HG03575 (cell line): ENCODE results near the gene FLNA.
A peak's percentile ranks its signal among the peaks of the same experiment; 100 is the strongest.
"Not testable (repeated sequence)": the region's sequence is repeated elsewhere in the genome, so short reads cannot be mapped to it uniquely, and the experiment has no call there.

ENCODE experiments used
- ATAC-seq: cut with Tn5 transposase; IDR thresholded peaks from one replicate; pipeline ENCODE4 v1.9.1; 2021; ENCODE audit not compliant: unreplicated experiment, insufficient number of reproducible peaks, low FRiP score; ENCODE audit errors: extremely low read depth

FLNA gene

DNA sequence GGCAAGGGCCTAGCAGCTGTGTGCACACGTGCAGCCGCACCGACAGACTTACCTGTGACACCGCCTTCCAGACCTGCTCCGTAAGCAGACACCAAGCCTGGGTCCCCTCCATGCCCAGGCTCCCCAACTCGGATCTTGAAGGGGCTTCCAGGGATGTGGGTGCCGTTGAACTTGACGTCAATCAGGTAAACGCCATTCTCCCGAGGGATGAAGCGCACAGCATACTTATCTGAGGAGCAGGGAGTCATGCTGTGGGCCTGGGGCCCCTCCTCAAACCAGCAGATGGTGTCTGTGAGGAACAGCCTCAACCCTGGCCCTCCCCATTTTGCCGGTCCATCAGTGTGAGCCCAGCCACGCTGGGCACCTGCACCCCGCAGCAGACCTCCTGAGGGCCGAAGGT is 24.5 kb downstream of the FLNA start:
- ATAC-seq = no peak

- no peak for ATAC-seq
These were observed 25.0 kb downstream of the FLNA start for GRCh38 chrX:154349359-154349935.

DNA sequence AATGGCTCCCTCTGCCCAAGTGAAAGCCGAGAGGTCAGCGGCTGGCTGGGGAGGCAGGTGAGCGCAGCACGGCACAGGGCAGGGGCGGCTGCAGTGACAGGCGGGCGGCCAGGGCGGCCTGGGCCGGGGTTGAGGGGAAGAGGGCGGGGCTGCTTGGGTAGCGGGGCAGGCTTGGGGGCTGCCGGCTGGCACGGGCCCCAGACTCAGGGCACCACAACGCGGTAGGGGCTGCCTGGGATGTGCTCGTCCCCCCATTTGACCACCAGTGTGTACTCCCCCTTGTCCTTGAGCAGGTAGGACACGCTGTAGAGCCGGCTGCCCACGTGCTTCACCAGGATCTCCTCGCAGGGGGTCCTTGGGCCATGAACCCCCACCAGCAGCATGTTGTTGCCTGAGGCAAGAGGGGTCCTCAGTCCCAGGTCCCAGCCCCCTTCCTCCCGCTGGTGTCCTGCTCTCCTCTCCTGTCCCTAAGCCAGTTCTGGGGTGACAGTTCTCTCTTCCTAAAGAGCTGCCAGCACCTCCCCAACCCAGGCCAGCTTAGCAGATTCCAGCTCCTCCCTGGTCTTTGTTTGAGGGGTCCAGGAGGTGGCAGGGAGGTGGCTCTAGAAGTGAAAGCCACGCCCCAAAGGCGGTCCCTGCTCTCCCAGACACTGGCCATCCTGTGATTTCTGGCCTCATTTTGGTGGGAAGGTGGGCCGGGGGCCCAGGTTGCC is 25.6 kb downstream of the FLNA start:
- no peak for ATAC-seq

- ATAC-seq = no peak
These were observed 26.3 kb downstream of the FLNA start for GRCh38 chrX:154348114-154348531.

GRCh38 chrX:154343620-154344019 is 30.8 kb downstream of the FLNA start:
- not testable (repeated sequence) for ATAC-seq

- ATAC-seq = not testable (repeated sequence)
These were observed 31.4 kb downstream of the FLNA start for GRCh38 chrX:154343063-154343462.

- ATAC-seq = peak; percentile 38
These were observed 32.8 kb downstream of the FLNA start for GRCh38 chrX:154341399-154342298.

GRCh38 chrX:154334496-154334895 is 39.9 kb downstream of the FLNA start:
- no peak for ATAC-seq

- ATAC-seq = no peak
These were observed 40.6 kb downstream of the FLNA start for GRCh38 chrX:154333837-154334271.

GRCh38 chrX:154333116-154333515 is 41.3 kb downstream of the FLNA start:
- ATAC-seq = no peak

DNA sequence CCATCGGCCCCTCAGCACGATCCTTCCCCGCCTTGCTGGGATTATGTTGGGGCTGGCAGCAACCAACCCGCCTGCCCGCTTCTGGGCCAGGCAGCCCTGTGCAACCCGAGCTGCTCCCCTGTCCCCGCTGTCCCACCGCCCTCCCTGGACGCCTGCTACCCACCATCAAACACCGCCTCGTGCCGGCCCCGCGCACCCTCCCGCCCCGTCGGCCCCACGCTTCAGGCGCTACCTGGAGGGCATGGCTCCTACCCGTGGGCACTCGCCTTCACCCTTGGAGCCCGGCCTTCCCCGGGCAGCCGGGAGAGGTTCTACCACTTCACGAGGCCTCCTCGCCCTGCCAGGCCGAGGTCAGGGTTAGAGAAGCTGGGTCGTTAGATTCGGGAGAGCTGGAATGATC is 41.9 kb downstream of the FLNA start:
- no peak for ATAC-seq

DNA sequence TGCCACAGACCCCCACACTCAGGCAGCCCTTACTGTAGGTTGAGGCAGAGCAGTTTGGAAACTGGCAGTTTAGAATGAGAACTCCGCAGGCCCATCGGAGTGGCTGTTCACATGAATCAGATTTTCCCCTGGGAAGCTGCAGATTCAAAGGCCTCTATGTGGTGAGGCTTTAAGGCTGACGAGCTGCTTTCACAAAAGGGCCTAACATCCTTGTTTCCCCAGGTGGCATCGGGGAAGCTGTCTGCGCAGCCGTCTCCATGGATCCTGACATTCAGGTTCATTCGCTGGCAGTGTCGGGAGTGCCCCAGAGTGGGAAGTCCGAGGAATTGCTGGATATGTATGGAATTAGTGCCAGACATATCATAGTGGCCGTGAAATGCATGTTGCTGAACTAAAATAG is 45.1 kb downstream of the FLNA start:
- no peak for ATAC-seq

- ATAC-seq = no peak
These were observed 45.8 kb downstream of the FLNA start for GRCh38 chrX:154328646-154329045.

GRCh38 chrX:154327038-154327820 is 47.2 kb downstream of the FLNA start:
- no peak for ATAC-seq

DNA sequence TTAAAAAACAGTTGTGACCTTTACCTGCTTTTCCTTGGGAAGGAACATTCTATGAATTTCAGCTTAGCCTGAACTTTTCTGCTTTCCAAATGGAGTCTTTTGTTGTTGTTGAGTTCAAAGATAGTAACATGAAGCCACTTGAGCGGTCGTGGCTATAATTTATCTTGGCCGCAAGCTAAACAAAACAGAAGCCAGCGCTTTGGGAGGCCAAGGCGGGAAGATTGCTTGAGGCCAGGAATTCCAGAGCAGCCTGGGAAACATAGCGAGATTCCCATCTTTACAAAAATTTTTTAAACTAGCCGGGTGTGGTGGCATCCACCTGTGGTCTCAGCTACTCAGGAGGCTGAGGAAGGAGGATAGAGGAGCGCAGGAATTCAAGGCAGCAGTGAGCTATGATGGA is 48.9 kb downstream of the FLNA start:
- ATAC-seq = no peak

DNA sequence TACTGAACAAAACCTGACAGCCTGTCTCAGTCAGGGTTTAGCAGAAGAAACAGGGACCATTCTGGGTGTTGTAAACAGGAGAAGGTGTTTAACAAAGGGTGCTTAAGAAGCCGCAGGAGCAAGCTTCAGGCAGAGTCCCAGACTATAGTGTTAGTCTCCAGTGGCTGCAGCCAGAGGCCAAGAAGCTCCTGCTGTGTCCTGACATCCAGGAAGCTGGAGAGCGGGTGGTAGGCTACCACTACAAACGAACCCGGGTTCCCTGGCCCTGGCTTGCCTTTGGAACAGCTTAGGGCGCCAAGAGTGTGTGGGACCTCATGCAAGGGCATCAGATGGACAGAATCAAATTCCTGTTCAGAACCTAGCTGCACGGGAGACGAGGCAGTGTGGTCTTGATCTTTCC is 50.9 kb downstream of the FLNA start:
- ATAC-seq = no peak

DNA sequence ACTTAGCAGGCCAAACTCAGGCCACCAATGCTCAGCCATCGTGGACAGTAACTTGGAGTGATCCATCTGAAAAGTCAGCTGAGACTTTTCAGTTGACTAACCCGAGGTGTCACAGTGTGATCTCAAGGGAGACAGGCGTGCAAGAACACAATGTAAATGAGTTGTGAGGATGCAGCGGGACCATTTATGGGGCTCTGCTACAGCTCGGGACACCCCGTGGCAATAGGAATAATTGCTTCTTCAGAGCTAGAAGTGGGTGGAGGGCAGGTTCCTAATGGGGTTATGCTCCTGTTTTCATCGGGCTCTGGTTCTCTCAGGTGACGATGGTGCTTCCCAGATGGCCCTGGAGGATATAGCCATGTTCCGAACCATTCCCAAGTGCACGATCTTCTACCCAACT is 51.5 kb downstream of the FLNA start:
- no peak for ATAC-seq

- no peak for ATAC-seq
These were observed 52.8 kb downstream of the FLNA start for GRCh38 chrX:154321594-154321993.

DNA sequence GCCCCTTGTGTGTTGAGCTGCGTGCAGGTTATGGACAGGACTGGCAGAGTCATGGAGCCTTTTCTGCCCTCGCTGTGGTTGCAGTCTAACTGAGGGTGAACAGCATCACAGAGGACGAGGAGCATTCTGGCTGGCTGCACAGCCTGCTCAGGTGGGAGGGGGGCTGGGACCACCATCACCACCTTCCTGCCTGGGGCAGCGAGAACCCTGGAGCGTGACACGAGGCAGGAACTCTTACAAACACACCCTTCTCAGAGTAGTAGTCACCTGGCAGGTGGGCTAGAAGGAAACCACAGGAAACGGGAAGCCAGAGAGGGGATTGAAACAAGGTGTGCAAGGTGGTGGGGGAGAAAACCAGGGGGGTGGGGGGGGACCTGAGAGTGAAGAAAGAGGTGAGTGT is 53.3 kb downstream of the FLNA start:
- no peak for ATAC-seq
